ENCODE results near the gene GRID2IP. TPM values are rescaled to one million over a fixed set of nuclear protein-coding genes. Genes with fewer than 3 reads are reported as not detected.

The GRID2IP gene
- total and polyA plus RNA-seq, 2 of the 13 experiments (the other 11 are each of a cell fraction or from before 2014, with no cell fraction given): 0.03 TPM; not detected in 1

GRCh38 chr7:6589829-6590644 is 38.8 kb upstream of the GRID2IP start, which contains the start of gene INTS15 (continued):
- TF ChIP-seq ZSCAN5A (CRISPR knock-in tag; IDR thresholded peaks at IDR 0.05; ENCODE audit: borderline replicate concordance): no peak
- TF ChIP-seq ZBTB37 (CRISPR knock-in tag; IDR thresholded peaks at IDR 0.05): no peak
- TF ChIP-seq PHF8 (CRISPR knock-in tag; IDR thresholded peaks at IDR 0.05): peak; percentile 81
- TF ChIP-seq TBP (CRISPR knock-in tag; IDR thresholded peaks at IDR 0.05): no peak
- TF ChIP-seq EED (CRISPR knock-in tag; IDR thresholded peaks at IDR 0.05): no peak
- no peak for TF ChIP-seq ZNF280D (CRISPR knock-in tag; IDR thresholded peaks at IDR 0.05)
- no peak for TF ChIP-seq GMEB1 (CRISPR knock-in tag; IDR thresholded peaks at IDR 0.05; ENCODE audit: borderline replicate concordance)
- TF ChIP-seq SRSF4 (IDR thresholded peaks at IDR 0.05; ENCODE audit: low read depth, low read length, poor library complexity, severe bottlenecking): no peak
- no peak for TF ChIP-seq E2F2 (CRISPR knock-in tag; IDR thresholded peaks at IDR 0.05; ENCODE audit: borderline replicate concordance)
- TF ChIP-seq GABPB1 (CRISPR knock-in tag; IDR thresholded peaks at IDR 0.05): peak; percentile 87
- TF ChIP-seq ZSCAN9 (CRISPR knock-in tag; IDR thresholded peaks at IDR 0.05; ENCODE audit: borderline replicate concordance): no peak
- no peak for TF ChIP-seq HDAC6 (IDR thresholded peaks at IDR 0.05; ENCODE audit: low read depth, low read length)
- TF ChIP-seq NR0B2 (CRISPR knock-in tag; IDR thresholded peaks at IDR 0.05): no peak
- no peak for TF ChIP-seq REXO4 (CRISPR knock-in tag; IDR thresholded peaks at IDR 0.05; ENCODE audit: borderline replicate concordance)
- TF ChIP-seq MBNL3 (CRISPR knock-in tag; conservative IDR thresholded peaks at IDR 0.05): no peak
- TF ChIP-seq ZNF138 (CRISPR knock-in tag; IDR thresholded peaks at IDR 0.05; ENCODE audit: low read depth): peak; percentile 82; the same call in 1 of the 2 replicates
- TF ChIP-seq NCOA5 (CRISPR knock-in tag; IDR thresholded peaks at IDR 0.05): no peak
- no peak for TF ChIP-seq CCAR2 (optimal IDR thresholded peaks at IDR 0.05; ENCODE audit: low read depth, low read length)
- TF ChIP-seq MEIS1 (CRISPR knock-in tag; IDR thresholded peaks at IDR 0.05; ENCODE audit: borderline replicate concordance): peak; percentile 31; the same call in 1 of the 2 replicates
